Measurements from ENCODE around the gene HSD3B2.

Gene HSD3B2

GRCh38 chr1:119452091-119452490 is 37.1 kb downstream of the HSD3B2 start:
- no peak for DNase-seq (ENCODE audit: low read depth)
- no peak for TF ChIP-seq CTCF (IDR thresholded peaks at IDR 0.05; ENCODE audit: low read depth, low read length, missing control alignments)
- in situ Hi-C loops (cut with HindIII; ENCODE audit: low sequenced_read_pairs): no loop called here
- no peak overlapping the region for H3K4me3 ChIP-seq (ENCODE audit: low read depth, low read length)

GRCh38 chr1:119453021-119453420 is 38.1 kb downstream of the HSD3B2 start:
- TF ChIP-seq CTCF (IDR thresholded peaks at IDR 0.05; ENCODE audit: low read depth, low read length, missing control alignments): no peak
- no peak overlapping the region for H3K4me3 ChIP-seq (ENCODE audit: low read depth, low read length)
- in situ Hi-C loops (cut with HindIII; ENCODE audit: low sequenced_read_pairs): no loop called here
- peak; percentile 76 for DNase-seq (ENCODE audit: low read depth)

GRCh38 chr1:119462964-119463363 is 48.0 kb downstream of the HSD3B2 start:
- H3K4me3 ChIP-seq (ENCODE audit: low read depth, low read length): no peak overlapping the region
- no peak for DNase-seq (ENCODE audit: low read depth)
- in situ Hi-C loops (cut with HindIII; ENCODE audit: low sequenced_read_pairs): no loop called here
- TF ChIP-seq CTCF (IDR thresholded peaks at IDR 0.05; ENCODE audit: low read depth, low read length, missing control alignments): no peak

GRCh38 chr1:119463569-119463968 is 48.6 kb downstream of the HSD3B2 start:
- TF ChIP-seq CTCF (IDR thresholded peaks at IDR 0.05; ENCODE audit: low read depth, low read length, missing control alignments): no peak
- H3K4me3 ChIP-seq (ENCODE audit: low read depth, low read length): no peak overlapping the region
- no peak for DNase-seq (ENCODE audit: low read depth)
- in situ Hi-C loops (cut with HindIII; ENCODE audit: low sequenced_read_pairs): no loop called here

- DNase-seq (ENCODE audit: low read depth): no peak
- in situ Hi-C loops (cut with HindIII; ENCODE audit: low sequenced_read_pairs): no loop called here
- TF ChIP-seq CTCF (IDR thresholded peaks at IDR 0.05; ENCODE audit: low read depth, low read length, missing control alignments): no peak
- H3K4me3 ChIP-seq (ENCODE audit: low read depth, low read length): no peak overlapping the region
Observed at GRCh38 chr1:119466445-119466844, 51.5 kb downstream of the HSD3B2 start.

- in situ Hi-C loops (cut with HindIII; ENCODE audit: low sequenced_read_pairs): no loop called here
- no peak for TF ChIP-seq CTCF (IDR thresholded peaks at IDR 0.05; ENCODE audit: low read depth, low read length, missing control alignments)
- no peak for DNase-seq (ENCODE audit: low read depth)
- no peak overlapping the region for H3K4me3 ChIP-seq (ENCODE audit: low read depth, low read length)
Observed at GRCh38 chr1:119467219-119467618, 52.3 kb downstream of the HSD3B2 start.
